Neural cell (in vitro differentiated cells): ENCODE results near the gene C1RL. TPM values are rescaled to one million over a fixed set of nuclear protein-coding genes. Genes with fewer than 3 reads are reported as not detected.

Experiments
- H2AFZ ChIP-seq: fragments of 200-600, 300-800 bp; sonication (generic), shearing (Covaris generic); 2 replicates; pipeline ENCODE4 v1.6.0; 2014; ENCODE audit warnings: low read depth, mild to moderate bottlenecking, antibody characterized with exemption, low read length, moderate library complexity
- H3F3A ChIP-seq: fragments of 200-600 bp; shearing (Covaris generic); 2 replicates; pipeline ENCODE4 v1.6.1; 2016; ENCODE audit warnings: mild to moderate bottlenecking, moderate library complexity, mixed read lengths, antibody characterized with exemption, low read length; ENCODE audit not compliant: insufficient read depth, poor library complexity, severe bottlenecking
- H3K27ac ChIP-seq: fragments of 200-600, 300-800 bp; sonication (generic), shearing (Covaris generic); 2 replicates; pipeline ENCODE4 v1.5.1; 2014; ENCODE audit warnings: mild to moderate bottlenecking, low read length, moderate library complexity
- H3K27me3 ChIP-seq: fragments of 300-800, 200-600 bp; sonication (generic), shearing (Covaris generic); 2 replicates; pipeline ENCODE4 v1.6.0; 2014; ENCODE audit warnings: mild to moderate bottlenecking, low read depth, low read length, moderate library complexity; ENCODE audit not compliant: insufficient read depth
- H3K36me3 ChIP-seq: fragments of 300-800, 200-600 bp; sonication (generic), shearing (Covaris generic); 2 replicates; pipeline ENCODE4 v1.5.1; 2014; ENCODE audit warnings: mild to moderate bottlenecking, antibody characterized with exemption, low read length, moderate library complexity; ENCODE audit not compliant: insufficient read depth
- H3K4me2 ChIP-seq: fragments of 300-800, 200-600 bp; sonication (generic), shearing (Covaris generic); 2 replicates; pipeline ENCODE4 v1.6.0; 2014; ENCODE audit warnings: mild to moderate bottlenecking, low read length
- H3K4me3 ChIP-seq: fragments of 300-800, 200-600 bp; sonication (generic), shearing (Covaris generic); 2 replicates; pipeline ENCODE4 v1.5.1; 2014; ENCODE audit warnings: mild to moderate bottlenecking, low read length, moderate library complexity
- H3K79me2 ChIP-seq: fragments of 200-600 bp; shearing (Covaris generic); replicated peaks from 2 replicates; pipeline ENCODE4 v1.6.0; 2014; ENCODE audit warnings: mild to moderate bottlenecking, low read length, moderate library complexity; ENCODE audit not compliant: insufficient read depth
- H3K9ac ChIP-seq: fragments of 300-800, 200-600 bp; sonication (generic), shearing (Covaris generic); 2 replicates; pipeline ENCODE4 v1.6.1; 2016; ENCODE audit warnings: mild to moderate bottlenecking, low read length, mixed read lengths
- H3K9me2 ChIP-seq: fragments of 200-600 bp; shearing (Covaris generic); 2 replicates; pipeline ENCODE4 v1.6.1; 2016; ENCODE audit warnings: mild to moderate bottlenecking, low read length, mixed read lengths; ENCODE audit not compliant: insufficient read depth
- H3K9me3 ChIP-seq: fragments of 200-600, 300-800 bp; sonication (generic), shearing (Covaris generic); 2 replicates; pipeline ENCODE4 v1.6.1; 2016; ENCODE audit warnings: mild to moderate bottlenecking, mixed run types, low read length, moderate library complexity, mixed read lengths
- H4K20me1 ChIP-seq: fragments of 200-600 bp; shearing (Covaris generic); 2 replicates; pipeline ENCODE4 v1.6.1; 2016; ENCODE audit warnings: mild to moderate bottlenecking, mixed run types; ENCODE audit not compliant: insufficient read depth
- CTCF ChIP-seq: fragments of 450-650 bp; IDR thresholded peaks from 2 replicates; pipeline ENCODE4 v1.5.1; 2014; ENCODE audit warnings: antibody characterized with exemption, mild to moderate bottlenecking, moderate library complexity; ENCODE audit not compliant: poor library complexity, severe bottlenecking
- EP300 ChIP-seq: fragments of 450-650 bp; conservative IDR thresholded peaks from 2 replicates; pipeline ENCODE4 v1.6.1; 2014; ENCODE audit warnings: antibody characterized with exemption, mild to moderate bottlenecking, moderate library complexity; ENCODE audit not compliant: poor library complexity, severe bottlenecking
- EZH2 ChIP-seq: fragments of 200-600, 300-800 bp; shearing (Covaris generic), sonication (generic); IDR thresholded peaks from 2 replicates; pipeline ENCODE4 v1.6.1; 2014; ENCODE audit warnings: antibody characterized with exemption, low read length, borderline replicate concordance, mild to moderate bottlenecking; ENCODE audit not compliant: insufficient read depth, poor library complexity, severe bottlenecking
- MXI1 ChIP-seq: fragments of 450-650 bp; conservative IDR thresholded peaks from 2 replicates; pipeline ENCODE4 v1.6.1; 2014; ENCODE audit warnings: antibody characterized with exemption, mild to moderate bottlenecking; ENCODE audit not compliant: poor library complexity, severe bottlenecking
- POLR2AphosphoS5 ChIP-seq: IDR thresholded peaks from 2 replicates; pipeline ENCODE4 v1.6.1; 2012
- RAD21 ChIP-seq: fragments of 450-650 bp; conservative IDR thresholded peaks from 2 replicates; pipeline ENCODE4 v1.6.1; 2014; ENCODE audit warnings: antibody characterized with exemption, mild to moderate bottlenecking, moderate library complexity
- REST ChIP-seq: IDR thresholded peaks from 2 replicates; pipeline ENCODE4 v1.6.1; 2012; ENCODE audit warnings: borderline replicate concordance
- SMC3 ChIP-seq: fragments of 450-650 bp; conservative IDR thresholded peaks from 2 replicates; pipeline ENCODE4 v1.6.1; 2014; ENCODE audit warnings: antibody characterized with exemption, mild to moderate bottlenecking, moderate library complexity; ENCODE audit not compliant: poor library complexity
- TAF1 ChIP-seq: IDR thresholded peaks from 2 replicates; pipeline ENCODE4 v1.6.1; 2012; ENCODE audit warnings: low read depth
- polyA plus RNA-seq: library from polyadenylated mRNA; depleted of rRNA; stranded (reverse); fragments of >200 nt; gene quantifications from 2 replicates; pipeline ENCODE4 v1.2.3, GENCODE V29; 2014

C1RL gene
- polyA plus RNA-seq, 1 donor from 2014 or later: 2.8 TPM

- no peaks in the 10 kb centered on the region for H4K20me1 ChIP-seq
- no peak overlapping the region for H3K4me3 ChIP-seq
- H3K36me3 ChIP-seq: peaks cover 14% of the 10 kb centered on the region
- no peak overlapping the region for H2AFZ ChIP-seq
- H3K27me3 ChIP-seq: no peaks in the 10 kb centered on the region
- no peaks in the 10 kb centered on the region for H3K9me3 ChIP-seq
- TF ChIP-seq REST (no peak), MXI1 (no peak), TAF1 (no peak), EP300 (no peak), CTCF (no peak), RAD21 (no peak)
- H3K79me2 ChIP-seq: no peaks in the 10 kb centered on the region
- no peak overlapping the region for H3K27ac ChIP-seq
- H3K9me2 ChIP-seq: no peaks in the 10 kb centered on the region
- H3K9ac ChIP-seq: no peak overlapping the region
- no peak overlapping the region for H3K4me2 ChIP-seq
- no peaks in the 10 kb centered on the region for H3F3A ChIP-seq
These were observed 46.0 kb upstream of the C1RL start for GRCh38 chr12:7154901-7155470.

- Histone ChIP-seq H3K4me2 (no peak overlapping the region), H3K79me2 (no peaks in the 10 kb centered on the region), H2AFZ (no peak overlapping the region), H3F3A (no peaks in the 10 kb centered on the region), H3K9ac (no peak overlapping the region), H3K27me3 (no peaks in the 10 kb centered on the region), H3K4me3 (no peak overlapping the region), H4K20me1 (no peaks in the 10 kb centered on the region), H3K36me3 (peaks cover 14% of the 10 kb centered on the region), H3K27ac (no peak overlapping the region), H3K9me3 (no peaks in the 10 kb centered on the region), H3K9me2 (no peaks in the 10 kb centered on the region)
- no peak for TF ChIP-seq SMC3
- no peak for TF ChIP-seq MXI1
- no peak for TF ChIP-seq TAF1
- TF ChIP-seq POLR2AphosphoS5: no peak
- TF ChIP-seq EP300: no peak
- TF ChIP-seq EZH2: no peak
These were observed 45.0 kb upstream of the C1RL start for GRCh38 chr12:7154042-7154441.
